H1 (cell line): ENCODE data around the gene TSR3. TPM values are rescaled to one million over a fixed set of nuclear protein-coding genes. Genes with fewer than 3 reads are reported as not detected.
A peak's percentile ranks its signal among the peaks of the same experiment; 100 is the strongest.

Source experiments
- CBX8 ChIP-seq: fragments of 300-800, 300-1000 bp; sonication (generic); IDR thresholded peaks from 2 replicates; pipeline ENCODE4 v1.7.1; 2016; ENCODE audit warnings: low read depth, low read length, borderline replicate concordance
- FOSL1 ChIP-seq: IDR thresholded peaks from 2 replicates; pipeline ENCODE4 v1.6.1; 2011; ENCODE audit warnings: mild to moderate bottlenecking, low read depth, low read length, moderate library complexity; ENCODE audit not compliant: insufficient read depth
- polyA plus RNA-seq, 7 experiments: library from polyadenylated mRNA; depleted of rRNA in 3 of 7; stranded (reverse) in 5 of 7; unstranded in 2 of 7; fragments of >200 nt in 5 of 7; fragments of 200-250 nt in 2 of 7; gene quantifications; 1 replicate in 5 of 7; 2 replicates in 1 of 7; 4 replicates in 1 of 7; pipeline versions ENCODE4 v1.2.1 to v1.2.3, GENCODE V29; 2011 to 2013; ENCODE audit warnings: missing spikeins in 2 of 7, mixed read lengths in 2 of 7
- total RNA-seq: library from RNA; stranded (reverse); fragmentation: NEBNext Ultra II Directional; extraction: Animal tissue kit (Norgen Biotek cat#: 25700); gene quantifications from 2 replicates; pipeline ENCODE4 v1.2.1, GENCODE V29; 2021
- TF ChIP-seq, protein P1 (sequence below): fragments of 300-600 bp; sonication (generic); IDR thresholded peaks from 2 replicates; pipeline ENCODE4 v1.7.1; 2012; ENCODE audit warnings: low read length, moderate library complexity, mild to moderate bottlenecking, inconsistent platforms; ENCODE audit not compliant: insufficient replicate concordance
- TF ChIP-seq, protein P2 (sequence below), 3 experiments: IDR thresholded peaks; 1 replicate in 2 of 3; 2 replicates in 1 of 3; pipeline versions ENCODE4 v1.5.1 to v1.6.1; 2011; ENCODE audit warnings: low read length in 3 of 3, mild to moderate bottlenecking in 3 of 3, inconsistent platforms in 2 of 3, low read depth in 1 of 3, moderate library complexity in 1 of 3; ENCODE audit not compliant: insufficient read depth in 1 of 3; ENCODE audit errors: control extremely low read depth in 1 of 3

The TSR3 gene
- total and polyA plus RNA-seq, 2 of the 8 experiments (the other 6 are each of a cell fraction or from before 2014, with no cell fraction given) = 43.1 to 52.3 TPM

DNA sequence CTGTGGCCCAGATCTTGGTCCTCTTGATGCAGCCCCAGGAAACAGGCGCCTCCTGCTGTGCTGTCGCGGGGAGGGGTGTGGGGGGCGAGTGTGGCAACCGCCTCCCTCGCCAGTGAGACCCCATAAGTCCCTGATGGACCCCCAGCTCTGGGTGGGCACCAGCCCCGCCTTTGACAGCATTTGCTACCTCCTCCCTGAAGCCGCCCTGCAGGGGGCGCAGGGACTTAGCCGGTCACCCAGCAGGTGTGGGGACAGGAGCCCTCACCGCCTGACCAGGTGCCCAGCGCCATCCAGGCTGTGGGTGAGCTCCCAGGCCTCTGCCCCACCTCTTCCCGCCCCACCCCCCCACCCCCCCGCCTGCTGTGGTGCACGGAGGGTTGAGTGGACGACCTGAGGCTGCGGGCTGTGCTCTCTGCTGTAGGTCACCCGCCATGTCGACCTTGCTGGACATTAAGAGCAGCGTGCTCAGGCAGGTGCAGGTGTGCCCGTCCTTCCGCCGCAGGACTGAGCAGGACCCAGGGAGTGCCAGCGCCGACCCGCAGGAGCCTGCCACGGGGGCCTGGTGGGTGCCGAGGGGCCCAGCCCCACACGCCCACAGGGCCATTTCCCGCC is 13.5 kb downstream of the TSR3 start (continued):
- TF ChIP-seq, protein P1, sequence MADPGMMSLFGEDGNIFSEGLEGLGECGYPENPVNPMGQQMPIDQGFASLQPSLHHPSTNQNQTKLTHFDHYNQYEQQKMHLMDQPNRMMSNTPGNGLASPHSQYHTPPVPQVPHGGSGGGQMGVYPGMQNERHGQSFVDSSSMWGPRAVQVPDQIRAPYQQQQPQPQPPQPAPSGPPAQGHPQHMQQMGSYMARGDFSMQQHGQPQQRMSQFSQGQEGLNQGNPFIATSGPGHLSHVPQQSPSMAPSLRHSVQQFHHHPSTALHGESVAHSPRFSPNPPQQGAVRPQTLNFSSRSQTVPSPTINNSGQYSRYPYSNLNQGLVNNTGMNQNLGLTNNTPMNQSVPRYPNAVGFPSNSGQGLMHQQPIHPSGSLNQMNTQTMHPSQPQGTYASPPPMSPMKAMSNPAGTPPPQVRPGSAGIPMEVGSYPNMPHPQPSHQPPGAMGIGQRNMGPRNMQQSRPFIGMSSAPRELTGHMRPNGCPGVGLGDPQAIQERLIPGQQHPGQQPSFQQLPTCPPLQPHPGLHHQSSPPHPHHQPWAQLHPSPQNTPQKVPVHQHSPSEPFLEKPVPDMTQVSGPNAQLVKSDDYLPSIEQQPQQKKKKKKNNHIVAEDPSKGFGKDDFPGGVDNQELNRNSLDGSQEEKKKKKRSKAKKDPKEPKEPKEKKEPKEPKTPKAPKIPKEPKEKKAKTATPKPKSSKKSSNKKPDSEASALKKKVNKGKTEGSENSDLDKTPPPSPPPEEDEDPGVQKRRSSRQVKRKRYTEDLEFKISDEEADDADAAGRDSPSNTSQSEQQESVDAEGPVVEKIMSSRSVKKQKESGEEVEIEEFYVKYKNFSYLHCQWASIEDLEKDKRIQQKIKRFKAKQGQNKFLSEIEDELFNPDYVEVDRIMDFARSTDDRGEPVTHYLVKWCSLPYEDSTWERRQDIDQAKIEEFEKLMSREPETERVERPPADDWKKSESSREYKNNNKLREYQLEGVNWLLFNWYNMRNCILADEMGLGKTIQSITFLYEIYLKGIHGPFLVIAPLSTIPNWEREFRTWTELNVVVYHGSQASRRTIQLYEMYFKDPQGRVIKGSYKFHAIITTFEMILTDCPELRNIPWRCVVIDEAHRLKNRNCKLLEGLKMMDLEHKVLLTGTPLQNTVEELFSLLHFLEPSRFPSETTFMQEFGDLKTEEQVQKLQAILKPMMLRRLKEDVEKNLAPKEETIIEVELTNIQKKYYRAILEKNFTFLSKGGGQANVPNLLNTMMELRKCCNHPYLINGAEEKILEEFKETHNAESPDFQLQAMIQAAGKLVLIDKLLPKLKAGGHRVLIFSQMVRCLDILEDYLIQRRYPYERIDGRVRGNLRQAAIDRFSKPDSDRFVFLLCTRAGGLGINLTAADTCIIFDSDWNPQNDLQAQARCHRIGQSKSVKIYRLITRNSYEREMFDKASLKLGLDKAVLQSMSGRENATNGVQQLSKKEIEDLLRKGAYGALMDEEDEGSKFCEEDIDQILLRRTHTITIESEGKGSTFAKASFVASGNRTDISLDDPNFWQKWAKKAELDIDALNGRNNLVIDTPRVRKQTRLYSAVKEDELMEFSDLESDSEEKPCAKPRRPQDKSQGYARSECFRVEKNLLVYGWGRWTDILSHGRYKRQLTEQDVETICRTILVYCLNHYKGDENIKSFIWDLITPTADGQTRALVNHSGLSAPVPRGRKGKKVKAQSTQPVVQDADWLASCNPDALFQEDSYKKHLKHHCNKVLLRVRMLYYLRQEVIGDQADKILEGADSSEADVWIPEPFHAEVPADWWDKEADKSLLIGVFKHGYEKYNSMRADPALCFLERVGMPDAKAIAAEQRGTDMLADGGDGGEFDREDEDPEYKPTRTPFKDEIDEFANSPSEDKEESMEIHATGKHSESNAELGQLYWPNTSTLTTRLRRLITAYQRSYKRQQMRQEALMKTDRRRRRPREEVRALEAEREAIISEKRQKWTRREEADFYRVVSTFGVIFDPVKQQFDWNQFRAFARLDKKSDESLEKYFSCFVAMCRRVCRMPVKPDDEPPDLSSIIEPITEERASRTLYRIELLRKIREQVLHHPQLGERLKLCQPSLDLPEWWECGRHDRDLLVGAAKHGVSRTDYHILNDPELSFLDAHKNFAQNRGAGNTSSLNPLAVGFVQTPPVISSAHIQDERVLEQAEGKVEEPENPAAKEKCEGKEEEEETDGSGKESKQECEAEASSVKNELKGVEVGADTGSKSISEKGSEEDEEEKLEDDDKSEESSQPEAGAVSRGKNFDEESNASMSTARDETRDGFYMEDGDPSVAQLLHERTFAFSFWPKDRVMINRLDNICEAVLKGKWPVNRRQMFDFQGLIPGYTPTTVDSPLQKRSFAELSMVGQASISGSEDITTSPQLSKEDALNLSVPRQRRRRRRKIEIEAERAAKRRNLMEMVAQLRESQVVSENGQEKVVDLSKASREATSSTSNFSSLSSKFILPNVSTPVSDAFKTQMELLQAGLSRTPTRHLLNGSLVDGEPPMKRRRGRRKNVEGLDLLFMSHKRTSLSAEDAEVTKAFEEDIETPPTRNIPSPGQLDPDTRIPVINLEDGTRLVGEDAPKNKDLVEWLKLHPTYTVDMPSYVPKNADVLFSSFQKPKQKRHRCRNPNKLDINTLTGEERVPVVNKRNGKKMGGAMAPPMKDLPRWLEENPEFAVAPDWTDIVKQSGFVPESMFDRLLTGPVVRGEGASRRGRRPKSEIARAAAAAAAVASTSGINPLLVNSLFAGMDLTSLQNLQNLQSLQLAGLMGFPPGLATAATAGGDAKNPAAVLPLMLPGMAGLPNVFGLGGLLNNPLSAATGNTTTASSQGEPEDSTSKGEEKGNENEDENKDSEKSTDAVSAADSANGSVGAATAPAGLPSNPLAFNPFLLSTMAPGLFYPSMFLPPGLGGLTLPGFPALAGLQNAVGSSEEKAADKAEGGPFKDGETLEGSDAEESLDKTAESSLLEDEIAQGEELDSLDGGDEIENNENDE = no peak
- no peak for TF ChIP-seq FOSL1
- TF ChIP-seq, protein P2, sequence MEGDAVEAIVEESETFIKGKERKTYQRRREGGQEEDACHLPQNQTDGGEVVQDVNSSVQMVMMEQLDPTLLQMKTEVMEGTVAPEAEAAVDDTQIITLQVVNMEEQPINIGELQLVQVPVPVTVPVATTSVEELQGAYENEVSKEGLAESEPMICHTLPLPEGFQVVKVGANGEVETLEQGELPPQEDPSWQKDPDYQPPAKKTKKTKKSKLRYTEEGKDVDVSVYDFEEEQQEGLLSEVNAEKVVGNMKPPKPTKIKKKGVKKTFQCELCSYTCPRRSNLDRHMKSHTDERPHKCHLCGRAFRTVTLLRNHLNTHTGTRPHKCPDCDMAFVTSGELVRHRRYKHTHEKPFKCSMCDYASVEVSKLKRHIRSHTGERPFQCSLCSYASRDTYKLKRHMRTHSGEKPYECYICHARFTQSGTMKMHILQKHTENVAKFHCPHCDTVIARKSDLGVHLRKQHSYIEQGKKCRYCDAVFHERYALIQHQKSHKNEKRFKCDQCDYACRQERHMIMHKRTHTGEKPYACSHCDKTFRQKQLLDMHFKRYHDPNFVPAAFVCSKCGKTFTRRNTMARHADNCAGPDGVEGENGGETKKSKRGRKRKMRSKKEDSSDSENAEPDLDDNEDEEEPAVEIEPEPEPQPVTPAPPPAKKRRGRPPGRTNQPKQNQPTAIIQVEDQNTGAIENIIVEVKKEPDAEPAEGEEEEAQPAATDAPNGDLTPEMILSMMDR (IDR thresholded peaks at IDR 0.05; ENCODE audit: control extremely low read depth in 1 of 3, insufficient read depth in 1 of 3, low read depth in 1 of 3, low read length in 3 of 3) = peak; percentile 32 to 57 (median 32)
- TF ChIP-seq CBX8 = no peak
- TF ChIP-seq, all 59 proteins: peak for 2
